Activated T-helper 9 cell treated with anti-CD3 and anti-CD28 coated beads, Interleukin-2, amount 50 U/mL, for 16 hours (primary cell): ENCODE results near the gene IPO4.

Source experiments
- DNase-seq: peaks from one replicate; pipeline ENCODE4 v3.0.0-alpha.2; 2020; ENCODE audit warnings: low read depth

The IPO4 gene

DNA sequence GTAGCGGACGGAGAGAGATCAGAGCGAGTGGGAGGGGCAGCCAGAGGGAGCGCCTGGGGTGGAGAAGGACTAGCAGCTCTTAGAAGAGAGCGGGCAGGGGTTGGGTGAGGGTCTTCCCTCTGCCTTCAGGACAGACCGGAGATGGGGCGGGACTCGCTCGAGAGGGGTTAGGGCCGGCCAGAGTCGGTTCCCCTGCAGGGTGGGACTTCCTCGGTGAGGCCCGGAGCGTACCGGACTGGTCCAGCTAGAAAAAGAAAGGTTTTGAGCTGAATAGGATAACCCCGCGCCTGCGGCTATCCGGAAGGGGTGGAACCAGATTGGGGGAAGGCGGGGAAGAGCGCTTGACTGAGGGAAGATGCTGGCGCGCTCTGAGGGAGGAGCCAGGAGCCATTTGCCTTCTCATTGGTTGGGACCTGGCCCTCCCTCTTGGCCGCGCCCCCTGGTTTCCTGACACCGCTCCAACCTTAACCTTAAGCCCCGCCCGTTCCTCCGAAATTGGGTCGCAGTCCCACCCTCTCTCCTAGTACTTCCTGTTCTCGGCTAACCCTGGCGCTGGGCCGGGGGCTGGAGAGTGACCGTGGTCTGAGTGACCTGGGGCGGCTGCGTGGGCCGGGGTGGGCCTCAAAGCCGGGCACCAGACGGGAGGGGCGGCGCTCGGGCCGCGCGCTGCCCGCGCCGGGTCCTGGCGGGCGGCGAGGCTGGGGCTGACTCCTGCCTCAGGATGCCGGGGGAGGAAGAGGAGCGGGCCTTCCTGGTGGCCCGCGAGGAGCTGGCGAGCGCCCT lies 41.4 kb downstream of the IPO4 start, which contains the start of gene RNF31:
RNF31 (plus strand) TSS at position 521 of the 783 bp plus-strand sequence; CDS start at position 722, 201 bp downstream.
- DNase-seq = peak; percentile 97

DNA sequence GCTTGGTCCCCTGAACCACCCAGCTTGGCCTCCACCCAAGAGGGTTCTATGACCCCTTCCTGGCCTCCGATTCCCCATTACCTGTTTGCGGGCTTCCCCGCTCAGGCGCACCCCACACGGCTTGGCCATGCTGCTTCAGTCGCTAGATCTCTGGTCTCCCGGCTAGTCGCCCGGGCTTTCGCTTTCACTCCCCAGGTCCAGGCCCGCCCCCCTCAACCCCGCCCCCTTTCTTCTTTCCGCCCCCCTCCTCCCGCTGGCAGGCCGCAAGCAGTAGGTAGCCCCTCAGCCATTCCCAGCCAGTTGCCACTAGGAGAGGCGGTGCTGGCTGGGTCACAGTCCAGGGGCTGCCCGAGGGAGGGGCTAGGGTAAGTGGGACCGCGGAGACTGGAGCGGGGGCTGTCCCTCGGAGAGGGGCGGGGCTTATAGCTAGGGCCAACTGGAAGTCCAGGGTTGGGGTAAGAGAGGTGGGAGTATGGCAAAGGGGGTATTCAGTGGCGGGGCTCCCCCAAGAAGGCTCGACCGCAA lies 42.1 kb downstream of the IPO4 start, which contains the start of gene PSME2:
PSME2 (minus strand) TSS at position 158 of the 525 bp plus-strand sequence; CDS start at position 129, 29 bp downstream.
- peak; percentile 77 for DNase-seq

DNA sequence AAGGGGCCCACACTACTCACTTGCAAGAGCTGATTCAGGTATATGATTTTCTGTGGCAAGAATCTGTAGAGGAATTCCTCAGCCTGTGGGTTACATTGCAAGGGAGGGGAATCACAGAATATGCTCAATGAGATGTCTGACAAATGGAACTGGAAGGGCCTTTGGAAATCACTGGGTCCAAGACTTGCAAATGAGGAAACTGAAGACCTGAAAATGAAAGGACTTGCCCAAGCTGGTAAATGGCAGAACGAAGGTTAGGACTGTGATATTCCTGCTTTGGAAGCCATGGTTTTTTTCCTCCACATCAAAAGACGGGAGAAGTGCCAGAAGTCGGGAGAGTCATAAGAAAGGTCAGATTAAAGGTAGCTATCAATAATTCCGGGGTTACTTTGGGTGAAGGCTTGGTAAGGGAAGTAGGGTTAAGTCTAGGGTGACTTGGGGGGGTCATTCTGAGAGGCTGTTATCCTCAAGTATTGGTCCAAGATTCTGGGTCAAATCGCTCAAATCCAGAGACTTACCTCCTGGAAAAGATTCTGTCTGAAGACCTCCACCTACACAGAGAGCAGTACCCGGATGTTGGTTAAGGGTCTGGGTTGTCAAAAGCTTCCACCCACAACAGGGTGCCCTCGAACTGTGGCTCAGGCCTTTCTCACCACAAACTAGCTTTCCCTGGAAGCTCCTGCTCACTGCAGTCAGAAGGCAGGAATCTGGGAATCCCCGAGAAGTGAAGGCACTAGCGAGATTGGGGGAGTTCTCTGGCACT lies 42.7 kb downstream of the IPO4 start:
- no peak for DNase-seq

DNA sequence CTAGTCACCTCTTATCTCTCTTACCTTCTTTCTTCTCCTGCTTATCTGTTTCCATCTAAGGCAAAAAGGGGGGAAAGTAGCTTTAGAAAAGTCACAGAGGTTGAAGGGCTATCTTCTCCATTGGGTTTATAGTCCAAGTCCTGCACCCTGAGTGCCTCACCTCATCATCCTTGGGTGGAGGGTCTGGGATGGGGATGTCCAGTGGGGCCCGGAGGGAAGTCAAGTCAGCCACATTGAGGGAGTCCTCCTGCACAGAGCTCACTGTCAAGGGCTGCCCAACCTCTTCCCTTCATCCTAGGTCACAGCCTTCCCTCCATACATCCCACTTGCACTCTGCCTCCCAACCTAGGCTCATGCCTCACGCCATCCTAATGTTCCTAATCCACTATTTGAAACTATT lies 43.4 kb downstream of the IPO4 start:
- no peak for DNase-seq

DNA sequence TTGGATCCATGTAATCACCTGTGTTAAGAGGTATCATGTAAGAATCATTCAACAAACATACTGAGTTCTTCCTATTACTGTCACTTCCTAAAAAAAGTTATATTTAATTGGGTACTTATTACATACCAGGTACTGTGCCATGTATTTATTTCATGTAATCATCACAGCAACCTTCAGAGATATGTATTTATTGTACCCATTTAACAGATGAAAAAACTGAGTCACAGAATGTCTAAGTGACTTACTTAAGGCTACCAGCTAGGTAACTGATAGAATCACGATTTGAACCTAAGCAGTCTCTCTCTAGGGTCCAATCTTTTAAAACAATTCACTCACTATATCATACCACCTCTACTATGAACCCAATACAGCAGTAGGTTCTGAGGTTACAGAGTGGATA lies 44.2 kb downstream of the IPO4 start:
- no peak for DNase-seq

DNA sequence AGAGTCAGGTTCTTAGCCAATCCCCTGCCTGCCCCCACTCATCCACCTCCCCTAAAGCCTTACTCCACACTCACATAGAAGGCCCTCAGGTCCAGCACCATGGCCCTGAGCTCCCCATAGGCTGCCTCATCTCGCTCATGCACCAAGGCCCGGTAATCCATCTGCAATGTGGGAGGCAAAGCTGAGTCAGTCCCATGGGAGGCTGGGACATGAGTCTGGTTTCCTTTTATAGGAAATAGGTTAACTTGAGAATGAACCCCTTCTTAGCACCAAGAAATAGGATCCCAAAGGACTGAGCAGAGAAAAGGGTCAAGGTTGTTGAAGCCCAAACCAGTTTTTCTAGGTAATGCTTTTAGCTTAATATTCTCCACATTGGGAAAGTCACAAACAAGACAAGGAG lies 45.1 kb downstream of the IPO4 start:
- no peak for DNase-seq

DNA sequence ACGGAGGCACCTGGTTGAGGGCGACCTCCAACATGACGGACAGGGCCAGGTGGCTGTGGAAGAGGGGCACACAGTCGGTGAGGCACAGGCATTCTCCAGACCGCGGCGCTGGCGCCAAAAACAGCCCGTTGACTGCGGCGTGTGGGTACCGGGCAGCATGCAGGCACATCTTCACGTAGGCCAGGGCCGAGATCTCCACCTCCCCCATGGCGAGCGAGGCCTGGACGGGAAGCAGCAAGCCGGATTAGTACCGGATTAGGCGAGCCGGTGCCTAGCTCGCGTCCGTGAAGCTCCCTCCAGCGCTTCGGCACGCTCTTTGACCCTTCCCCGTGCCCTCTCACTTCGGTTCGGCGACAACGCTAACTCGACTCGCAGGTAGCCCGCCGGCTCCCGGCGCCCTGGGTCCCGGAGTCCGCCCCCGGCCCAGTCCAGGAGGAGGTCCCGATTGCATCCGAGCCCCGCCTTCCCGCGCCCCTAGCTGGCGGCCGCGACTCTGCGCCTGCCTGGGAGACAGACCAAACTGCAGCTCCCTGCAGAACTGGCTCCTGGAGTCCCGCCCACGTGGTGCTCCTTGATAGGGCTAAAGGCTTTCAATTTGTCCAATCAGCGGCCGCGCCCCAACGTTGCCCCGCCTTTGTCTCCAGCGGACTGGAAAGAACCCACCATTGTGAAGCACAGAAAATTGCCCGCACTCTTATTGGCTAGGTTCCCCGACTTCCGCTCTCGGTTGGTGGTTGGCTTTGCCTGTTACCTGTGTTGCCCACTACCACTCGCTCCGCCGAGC lies 47.3 kb downstream of the IPO4 start, which contains the start of gene EMC9:
EMC9 (minus strand) TSS at position 495 of the 784 bp plus-strand sequence; CDS start at position 208, 287 bp downstream.
- DNase-seq = peak; percentile 99

DNA sequence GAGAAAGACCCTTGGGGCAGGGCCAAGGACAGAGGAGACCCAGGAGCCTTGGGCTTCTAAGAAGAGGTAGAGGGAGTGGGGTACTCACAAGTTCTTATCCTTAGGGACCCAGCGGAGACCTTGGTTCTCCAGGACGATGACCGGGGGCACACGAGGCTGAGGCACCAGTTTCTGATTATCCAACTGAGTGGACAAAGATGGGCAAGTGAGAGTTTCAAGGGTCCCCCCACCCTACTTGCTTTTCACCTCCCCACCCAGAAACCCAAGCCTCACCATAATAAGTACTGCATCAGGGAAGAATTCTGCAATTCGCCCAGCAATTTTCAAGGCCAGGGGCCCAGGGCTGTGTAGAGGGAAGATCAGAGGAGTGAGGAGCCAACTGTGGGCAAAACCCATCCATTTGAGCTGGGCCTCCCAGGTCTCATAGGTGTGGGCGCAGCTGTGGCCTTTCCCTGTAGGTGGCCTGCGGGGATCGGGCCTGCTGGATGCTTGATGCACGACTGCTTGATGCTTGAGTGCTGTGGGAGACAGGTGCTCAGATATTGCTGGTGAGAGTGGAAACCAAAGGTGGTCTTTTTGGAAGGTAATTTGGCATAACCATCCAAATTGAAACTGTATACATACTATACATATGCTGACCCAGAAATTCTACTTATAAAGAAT lies 49.2 kb downstream of the IPO4 start:
- DNase-seq = no peak

DNA sequence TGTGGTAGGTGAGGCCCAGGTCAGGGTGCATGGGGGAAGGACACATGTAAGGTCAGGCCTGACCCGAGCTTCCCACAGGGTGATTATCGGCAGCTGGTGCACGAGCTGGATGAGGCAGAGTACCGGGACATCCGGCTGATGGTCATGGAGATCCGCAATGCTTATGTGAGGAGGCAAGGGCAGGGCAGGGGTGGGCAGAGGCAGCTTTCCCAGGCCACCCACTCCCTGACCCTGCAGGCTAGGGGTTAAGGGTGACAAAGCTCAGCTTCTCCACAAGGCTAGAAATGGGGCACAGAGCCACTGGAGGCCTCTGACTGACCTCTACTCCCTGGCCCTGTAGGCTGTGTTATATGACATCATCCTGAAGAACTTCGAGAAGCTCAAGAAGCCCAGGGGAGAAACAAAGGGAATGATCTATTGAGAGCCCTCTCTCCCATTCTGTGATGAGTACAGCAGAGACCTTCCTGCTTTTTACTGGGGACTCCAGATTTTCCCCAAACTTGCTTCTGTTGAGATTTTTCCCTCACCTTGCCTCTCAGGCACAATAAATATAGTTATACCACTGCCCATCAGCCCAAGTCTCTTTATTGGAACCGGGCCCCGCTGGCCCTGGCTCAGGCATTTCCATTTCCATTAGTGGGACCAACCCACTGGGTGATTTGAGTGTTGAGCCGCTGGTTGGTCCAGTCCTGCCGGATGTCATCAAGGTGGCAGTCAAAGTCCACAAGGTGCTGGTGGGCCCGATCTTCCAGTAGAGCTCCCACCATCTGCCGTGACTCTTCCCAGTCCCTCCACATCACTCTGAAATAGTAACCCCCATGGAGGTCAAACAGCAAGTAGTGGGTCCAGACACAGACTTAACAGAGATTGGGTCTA lies 50.0 kb downstream of the IPO4 start:
- no peak for DNase-seq

DNA sequence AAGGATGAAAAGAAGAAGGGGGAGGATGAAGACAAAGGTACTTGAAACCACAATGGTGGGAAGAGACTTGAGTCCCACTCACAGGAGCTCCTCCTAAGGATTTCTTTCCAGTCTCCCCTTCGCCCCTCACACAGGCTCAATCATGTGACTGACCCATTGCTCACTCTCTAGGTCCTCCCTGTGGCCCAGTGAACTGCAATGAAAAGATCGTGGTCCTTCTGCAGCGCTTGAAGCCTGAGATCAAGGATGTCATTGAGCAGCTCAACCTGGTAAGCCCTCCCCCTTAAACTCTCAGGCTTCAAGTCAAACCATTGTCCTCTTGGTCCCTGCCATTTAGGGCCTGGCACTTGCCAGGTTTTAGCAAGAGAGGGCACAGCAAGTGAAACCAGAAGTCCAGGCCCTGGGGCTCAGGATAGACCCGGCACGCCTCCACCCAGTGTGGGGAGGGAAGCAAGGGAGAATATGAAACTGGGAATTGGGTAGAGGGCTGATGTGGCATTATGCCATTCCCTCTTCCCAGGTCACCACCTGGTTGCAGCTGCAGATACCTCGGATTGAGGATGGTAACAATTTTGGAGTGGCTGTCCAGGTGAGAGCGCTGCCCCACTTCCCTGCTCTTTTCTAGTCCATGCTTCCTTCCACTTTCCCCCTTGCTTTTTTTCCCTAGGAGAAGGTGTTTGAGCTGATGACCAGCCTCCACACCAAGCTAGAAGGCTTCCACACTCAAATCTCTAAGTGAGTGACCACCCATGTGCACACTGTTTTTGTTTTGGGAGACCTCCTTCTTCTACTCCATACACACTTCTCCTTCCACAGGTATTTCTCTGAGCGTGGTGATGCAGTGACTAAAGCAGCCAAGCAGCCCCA lies 50.9 kb downstream of the IPO4 start:
- no peak for DNase-seq

DNA sequence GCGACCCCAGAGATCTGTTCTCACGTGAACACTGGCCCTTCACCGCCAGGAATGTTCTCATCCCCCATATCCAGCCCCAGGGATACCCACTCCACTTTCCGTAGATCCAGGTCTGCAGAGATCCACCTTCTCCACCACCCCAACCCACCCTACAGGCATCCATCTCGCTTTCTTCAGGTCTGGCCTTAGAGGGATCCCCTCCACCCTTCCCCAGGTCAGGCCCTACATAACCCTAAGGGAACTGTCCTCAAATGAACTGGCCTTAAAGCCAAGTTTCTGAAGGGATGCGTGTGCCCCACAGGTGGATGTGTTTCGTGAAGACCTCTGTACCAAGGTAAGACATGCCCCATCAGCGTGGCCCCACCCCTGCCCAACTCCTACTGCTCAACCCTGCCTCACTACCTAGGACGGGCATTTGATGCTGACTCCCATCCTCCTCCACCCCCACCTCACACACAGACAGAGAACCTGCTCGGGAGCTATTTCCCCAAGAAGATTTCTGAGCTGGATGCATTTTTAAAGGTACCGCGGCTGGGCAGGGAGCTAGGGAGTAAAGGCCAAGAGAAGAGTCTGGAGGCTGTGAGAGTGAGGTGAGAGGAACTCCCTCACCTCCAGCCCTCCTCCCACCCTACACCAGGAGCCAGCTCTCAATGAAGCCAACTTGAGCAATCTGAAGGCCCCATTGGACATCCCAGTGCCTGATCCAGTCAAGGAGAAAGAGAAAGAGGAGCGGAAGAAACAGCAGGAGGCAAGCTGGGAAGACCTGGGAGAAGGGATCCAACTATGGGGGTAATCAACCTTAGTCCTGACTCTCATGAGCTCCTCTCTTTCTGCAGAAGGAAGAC lies 51.7 kb downstream of the IPO4 start:
- no peak for DNase-seq

DNA sequence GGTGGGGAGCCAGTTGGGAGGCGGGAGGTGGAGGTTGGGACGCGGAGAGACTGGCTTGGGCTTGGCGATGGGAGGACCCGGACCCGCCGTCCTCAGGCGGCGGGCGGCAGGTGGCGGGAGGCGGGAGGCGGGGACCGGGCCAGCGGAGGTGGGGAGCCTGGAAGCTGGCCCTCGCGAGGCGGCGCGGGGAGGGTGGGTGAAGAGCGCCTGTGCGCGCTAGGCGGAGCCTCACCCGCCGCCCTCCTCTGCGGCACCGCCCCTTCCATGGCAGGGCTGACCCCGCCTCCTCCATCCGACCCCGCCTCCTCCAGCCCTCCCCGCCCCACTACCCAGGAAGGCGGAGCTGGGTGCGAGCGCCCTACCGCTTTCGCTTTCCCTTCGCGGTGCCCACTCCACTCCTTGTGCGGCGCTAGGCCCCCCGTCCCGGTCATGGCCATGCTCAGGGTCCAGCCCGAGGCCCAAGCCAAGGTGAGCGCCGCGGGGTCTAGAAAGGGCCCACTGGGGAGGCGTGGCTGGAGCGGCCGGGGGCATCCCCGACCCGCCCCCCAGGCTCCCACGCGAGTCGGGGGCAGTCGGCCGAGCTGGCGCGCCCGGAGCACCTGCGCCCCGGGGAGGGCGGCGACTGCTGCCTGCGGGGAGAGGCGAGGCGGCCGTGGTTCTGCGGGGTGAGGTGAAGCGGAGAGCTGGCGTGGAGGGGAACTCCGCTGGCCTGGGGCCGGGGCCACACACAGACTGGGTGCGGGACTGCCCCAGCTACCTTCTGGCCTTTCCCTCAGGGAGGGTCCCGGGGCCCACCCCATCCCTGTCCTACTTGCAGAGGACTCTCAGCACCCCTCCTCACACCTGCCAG lies 52.6 kb downstream of the IPO4 start, which contains the start of gene PSME1:
PSME1 (plus strand) TSS at position 361 of the 850 bp plus-strand sequence; CDS start at position 430, 69 bp downstream.
- peak; percentile 91 for DNase-seq

DNA sequence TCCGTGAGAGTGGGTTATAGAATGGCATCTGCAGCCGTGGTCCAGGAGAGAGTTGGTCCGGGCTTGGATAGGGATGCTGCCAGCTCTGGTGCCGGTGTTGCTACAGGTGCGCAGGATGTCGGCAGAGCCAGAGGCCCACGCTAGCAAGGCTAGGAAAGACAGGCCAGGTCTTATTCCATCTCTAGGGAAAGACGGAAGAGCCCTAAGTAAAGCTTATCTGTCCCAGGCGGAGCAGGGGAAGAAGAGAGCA lies 53.1 kb downstream of the IPO4 start:
- DNase-seq = no peak

DNA sequence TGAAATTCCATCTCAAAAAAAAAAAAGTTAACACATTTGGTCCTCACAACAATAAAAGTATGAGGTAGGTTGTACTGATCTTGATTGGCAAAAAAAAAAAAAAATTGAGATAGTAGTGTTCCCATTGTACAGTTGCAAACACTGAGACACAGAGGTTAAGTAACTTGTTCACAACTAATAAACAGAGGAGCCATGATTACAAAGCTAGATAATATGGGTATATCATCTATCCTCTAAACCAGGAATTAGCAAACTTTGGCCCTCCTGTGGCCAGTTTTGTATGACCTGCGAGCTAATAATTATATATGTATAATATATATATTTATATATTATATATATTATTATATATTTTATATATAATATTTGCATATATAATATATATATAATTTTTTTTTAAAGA lies 54.9 kb downstream of the IPO4 start:
- no peak for DNase-seq

DNA sequence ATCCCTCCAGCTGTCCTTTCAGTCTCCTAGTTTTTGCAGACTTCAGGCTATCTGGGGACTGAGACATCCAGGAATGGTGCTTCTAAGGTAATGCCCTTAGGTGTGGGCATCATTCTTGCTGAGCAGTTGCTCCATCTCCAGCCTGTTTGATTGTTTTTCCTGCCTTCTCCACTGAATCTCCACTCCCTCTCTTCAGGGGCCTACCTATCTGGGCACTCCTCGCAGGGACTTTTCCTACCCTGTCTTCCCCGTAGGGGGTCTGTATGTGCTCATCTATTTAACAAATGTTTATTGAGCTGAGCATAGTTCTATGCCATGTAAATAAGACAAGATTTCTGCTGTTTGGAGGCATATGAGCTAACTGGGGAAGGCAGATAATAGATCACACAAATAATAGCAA lies 55.6 kb downstream of the IPO4 start:
- DNase-seq = no peak

DNA sequence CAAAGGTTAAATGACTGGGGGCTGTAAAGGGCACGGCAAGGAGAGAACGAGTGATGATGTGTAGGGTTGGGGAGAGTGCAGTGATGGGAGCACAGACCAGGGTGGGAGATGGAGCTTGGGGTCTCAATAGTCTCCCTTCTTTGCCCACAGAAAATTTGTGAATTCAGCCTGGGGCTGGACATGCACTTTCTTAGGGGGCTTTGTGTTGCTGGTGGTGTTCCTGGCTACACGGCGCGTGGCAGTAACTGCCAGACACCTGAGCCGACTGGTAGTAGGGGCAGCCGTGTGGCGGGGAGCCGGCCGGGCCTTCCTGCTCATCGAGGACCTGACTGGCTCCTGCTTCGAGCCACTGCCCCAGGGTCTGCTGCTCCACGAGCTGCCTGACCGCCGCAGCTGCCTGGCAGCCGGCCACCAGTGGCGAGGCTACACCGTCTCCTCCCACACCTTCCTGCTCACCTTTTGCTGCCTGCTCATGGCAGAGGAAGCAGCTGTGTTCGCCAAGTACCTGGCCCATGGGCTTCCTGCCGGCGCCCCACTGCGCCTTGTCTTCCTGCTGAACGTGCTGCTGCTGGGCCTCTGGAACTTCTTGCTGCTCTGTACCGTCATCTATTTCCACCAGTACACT lies 56.4 kb downstream of the IPO4 start:
- DNase-seq = no peak

DNA sequence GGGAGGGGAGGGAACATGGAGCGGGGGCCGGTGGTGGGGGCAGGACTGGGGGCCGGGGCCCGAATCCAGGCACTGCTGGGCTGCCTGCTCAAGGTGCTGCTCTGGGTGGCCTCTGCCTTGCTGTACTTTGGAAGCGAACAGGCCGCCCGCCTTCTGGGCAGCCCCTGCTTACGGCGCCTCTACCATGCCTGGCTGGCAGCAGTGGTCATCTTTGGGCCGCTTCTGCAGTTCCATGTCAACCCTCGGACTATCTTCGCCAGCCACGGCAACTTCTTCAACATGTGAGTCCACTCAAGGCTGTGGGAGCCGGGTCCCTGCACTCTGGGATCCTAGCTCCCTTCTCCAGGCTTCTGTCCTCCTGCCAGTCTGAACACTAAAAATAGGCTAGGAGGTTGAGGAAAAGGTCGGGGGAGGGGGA lies 57.1 kb downstream of the IPO4 start:
- DNase-seq = no peak
